CD4-positive, alpha-beta T cell treated with Interleukin-15 for 4 hours (primary cell): ENCODE data around the gene C1QTNF9B.

ENCODE experiments used
- DNase-seq: peaks from one replicate; pipeline ENCODE4 v3.0.0-alpha.2; 2020; ENCODE audit warnings: low spot score

Gene C1QTNF9B

GRCh38 chr13:23856008-23856750, 41.1 kb downstream of the C1QTNF9B start:
- no peak for DNase-seq

- no peak for DNase-seq
Observed at GRCh38 chr13:23855360-23855759, 41.9 kb downstream of the C1QTNF9B start.

- no peak for DNase-seq
Observed at GRCh38 chr13:23852351-23852750, 45.0 kb downstream of the C1QTNF9B start.

- DNase-seq: no peak
Observed at GRCh38 chr13:23851106-23851505, 46.2 kb downstream of the C1QTNF9B start.

- no peak for DNase-seq
Observed at GRCh38 chr13:23850134-23850533, 47.2 kb downstream of the C1QTNF9B start.

- DNase-seq: no peak
Observed at GRCh38 chr13:23849670-23850069, 47.6 kb downstream of the C1QTNF9B start.

- no peak for DNase-seq
Observed at GRCh38 chr13:23848646-23849141, 48.6 kb downstream of the C1QTNF9B start.

GRCh38 chr13:23848019-23848418, 49.3 kb downstream of the C1QTNF9B start:
- DNase-seq: no peak

GRCh38 chr13:23847497-23847896, 49.8 kb downstream of the C1QTNF9B start:
- no peak for DNase-seq

- DNase-seq: no peak
Observed at GRCh38 chr13:23845105-23845725, 52.1 kb downstream of the C1QTNF9B start.

GRCh38 chr13:23844132-23844531, 53.2 kb downstream of the C1QTNF9B start:
- DNase-seq: no peak

- no peak for DNase-seq
Observed at GRCh38 chr13:23843436-23843835, 53.9 kb downstream of the C1QTNF9B start.

- no peak for DNase-seq
Observed at GRCh38 chr13:23842406-23842805, 54.9 kb downstream of the C1QTNF9B start.
